Measurements from ENCODE around the gene RHBDL2.

GRCh38 chr1:38973659-38974437 lies 32.2 kb upstream of the RHBDL2 start:
- TF ChIP-seq CTCF (conservative IDR thresholded peaks at IDR 0.05), result no peak
- no peak for TF ChIP-seq ZFX (IDR thresholded peaks at IDR 0.05)
